Small intestine (tissue), 7 donors: ENCODE results near the gene CIAO1. TPM values are rescaled to one million over a fixed set of nuclear protein-coding genes. Genes with fewer than 3 reads are reported as not detected.
"Not testable (repeated sequence)": the region's sequence is repeated elsewhere in the genome, so short reads cannot be mapped to it uniquely, and the experiment has no call there.

Experiments used
- DNase-seq, 2 donors: peaks; one replicate each; pipeline versions ENCODE4 v3.0.0 to v3.0.0-alpha.2; 2013
- FAIRE-seq: peaks from 2 replicates; lab custom pipeline; 2012; peaks lifted over from hg19 to GRCh38; lab: Jason Lieb, UNC
- H3K27ac ChIP-seq, 3 donors: one replicate each; pipeline ENCODE4 v1.5.1; 2013; ENCODE audit warnings: low read length in 2 of 3, mild to moderate bottlenecking in 2 of 3, control low read depth in 1 of 3, inconsistent platforms in 1 of 3, low read depth in 1 of 3, moderate library complexity in 1 of 3
- H3K27me3 ChIP-seq, 3 donors: one replicate each; pipeline ENCODE4 v1.6.1; 2013; ENCODE audit warnings: low read length in 3 of 3, inconsistent platforms in 1 of 3; ENCODE audit not compliant: control insufficient read depth in 3 of 3, insufficient read depth in 3 of 3
- H3K36me3 ChIP-seq, 3 donors: one replicate each; pipeline ENCODE4 v1.6.1; 2013; ENCODE audit warnings: low read length in 3 of 3, inconsistent platforms in 1 of 3, low read depth in 1 of 3, mild to moderate bottlenecking in 1 of 3, moderate library complexity in 1 of 3; ENCODE audit not compliant: control insufficient read depth in 3 of 3, insufficient read depth in 2 of 3
- H3K4me1 ChIP-seq, 3 donors: one replicate each; pipeline ENCODE4 v1.6.1; 2013; ENCODE audit warnings: low read length in 2 of 3, inconsistent platforms in 1 of 3, low read depth in 1 of 3, mild to moderate bottlenecking in 1 of 3, moderate library complexity in 1 of 3; ENCODE audit not compliant: control insufficient read depth in 3 of 3, insufficient read depth in 2 of 3
- H3K4me3 ChIP-seq, 3 donors: one replicate each; pipeline ENCODE4 v1.5.1; 2013; ENCODE audit warnings: low read length in 3 of 3, control low read depth in 1 of 3, inconsistent platforms in 1 of 3, low read depth in 1 of 3, mild to moderate bottlenecking in 1 of 3, moderate library complexity in 1 of 3
- H3K9me3 ChIP-seq, 2 donors: one replicate each; pipeline ENCODE4 v1.6.1; 2013; ENCODE audit warnings: low read depth in 1 of 2, low read length in 1 of 2; ENCODE audit not compliant: control insufficient read depth in 2 of 2, insufficient read depth in 1 of 2
- whole genome bisulfite sequencing, 3 donors: extraction: QIAGEN DNeasy Blood & Tissue Kit; methylation state at CpG; one replicate each; pipeline ENCODE4 v1.1.7; 2013; 5-methylcytosine and 5-hydroxymethylcytosine counted together
- polyA plus RNA-seq, 4 donors: library from polyadenylated mRNA; stranded (reverse) in 3 of 4; unstranded in 1 of 4; fragments of 200-250 nt in 3 of 4; fragments of 120-200 nt in 1 of 4; gene quantifications; one replicate each; pipeline versions ENCODE4 v1.2.1 to v1.2.3, GENCODE V29; 2013
- donor health status: healthy with polysubstance abuse.
- donor health status: control.
- donor health status: control.
- donor health status: Bipolar disorder and iron deficiency.
- donor health status: healthy.

Gene CIAO1
- polyA plus RNA-seq, 4 donors: 50.3 to 73.2 (median 56.6) TPM

- Histone ChIP-seq H3K36me3 (peaks cover 12 to 69% (median 35%) of the 10 kb centered on the region in 3 donors), H3K27ac (peak overlapping the region in 2 of 3 donors; percentile 16 to 60), H3K27me3 (no peaks in the 10 kb centered on the region), H3K9me3 (no peaks in the 10 kb centered on the region), H3K4me1 (peaks cover 0 to 15% (median 2%) of the 10 kb centered on the region in 3 donors), H3K4me3 (no peak overlapping the region)
- WGBS, 3 donors: 75 to 87% (median 78%) methylated on average over 8 of the region's 8 CpGs
- no peak for DNase-seq
- no peak for FAIRE-seq
Observed at GRCh38 chr2:96252526-96252925, 13.5 kb upstream of the CIAO1 start.

DNA sequence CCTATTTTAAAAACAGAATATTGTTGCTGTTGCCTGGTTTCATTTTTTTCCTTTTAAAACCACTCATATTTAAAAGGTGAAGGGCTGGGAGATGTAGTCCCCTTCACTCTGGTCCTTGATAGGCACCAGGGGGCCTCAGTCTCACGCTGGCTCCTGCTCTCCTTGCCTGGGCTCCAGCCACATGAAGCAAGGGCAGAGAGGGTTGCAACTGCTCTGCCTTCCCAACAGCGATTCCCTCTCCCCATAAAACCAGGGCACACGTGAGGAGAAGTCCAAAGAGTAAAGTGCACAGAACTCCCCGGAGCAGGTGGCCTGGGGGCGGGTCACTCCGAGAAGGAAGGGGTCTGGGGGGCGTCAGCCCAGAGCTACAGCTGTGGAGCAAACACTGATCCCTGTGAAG is 13.0 kb upstream of the CIAO1 start:
- H3K9me3 ChIP-seq: no peaks in the 10 kb centered on the region
- H3K27me3 ChIP-seq: no peaks in the 10 kb centered on the region
- WGBS, 3 donors: 17 to 69% (median 27%) methylated on average over 7 of the region's 7 CpGs
- peak overlapping the region; percentile 31 to 60 (median 39) for H3K27ac ChIP-seq
- FAIRE-seq (no peak), DNase-seq (peak; percentile 76 to 80)
- peaks cover 12 to 71% (median 35%) of the 10 kb centered on the region in 3 donors for H3K36me3 ChIP-seq
- H3K4me1 ChIP-seq: peaks cover 0 to 15% (median 2%) of the 10 kb centered on the region in 3 donors
- no peak overlapping the region for H3K4me3 ChIP-seq

GRCh38 chr2:96254571-96254970 is 11.5 kb upstream of the CIAO1 start:
- Histone ChIP-seq H3K36me3 (peaks cover 14 to 80% (median 35%) of the 10 kb centered on the region in 3 donors), H3K4me1 (peaks cover 0 to 26% (median 4%) of the 10 kb centered on the region in 3 donors), H3K9me3 (no peaks in the 10 kb centered on the region), H3K27me3 (no peaks in the 10 kb centered on the region), H3K27ac (peak overlapping the region in 1 of 3 donors; percentile 56), H3K4me3 (no peak overlapping the region)
- FAIRE-seq (no peak), DNase-seq (no peak)
- 76 to 89% (median 79%) methylated on average over 11 of the region's 11 CpGs for WGBS, 3 donors

- Histone ChIP-seq H3K27me3 (no peaks in the 10 kb centered on the region), H3K27ac (peak overlapping the region in 1 of 3 donors; percentile 4), H3K4me1 (peaks cover 11 to 47% (median 13%) of the 10 kb centered on the region in 3 donors), H3K36me3 (peaks cover 14 to 80% (median 32%) of the 10 kb centered on the region in 3 donors), H3K4me3 (no peak overlapping the region), H3K9me3 (no peaks in the 10 kb centered on the region)
- DNase-seq (no peak), FAIRE-seq (no peak)
- 73 to 88% (median 79%) methylated on average over 6 of the region's 6 CpGs for WGBS, 3 donors
Observed at GRCh38 chr2:96256611-96257113, 9.4 kb upstream of the CIAO1 start.

- Histone ChIP-seq H3K27ac (peak overlapping the region in 1 of 3 donors; percentile 58), H3K4me1 (peaks cover 11 to 45% (median 13%) of the 10 kb centered on the region in 3 donors), H3K36me3 (peaks cover 14 to 72% (median 22%) of the 10 kb centered on the region in 3 donors)
- DNase-seq, H3K27me3 ChIP-seq, H3K4me3 ChIP-seq, FAIRE-seq, H3K9me3 ChIP-seq: not testable (repeated sequence)
- 81 to 98% (median 95%) methylated on average over 3 of the region's 3 CpGs for WGBS, 3 donors
Observed at GRCh38 chr2:96257744-96258143, 8.3 kb upstream of the CIAO1 start.

DNA sequence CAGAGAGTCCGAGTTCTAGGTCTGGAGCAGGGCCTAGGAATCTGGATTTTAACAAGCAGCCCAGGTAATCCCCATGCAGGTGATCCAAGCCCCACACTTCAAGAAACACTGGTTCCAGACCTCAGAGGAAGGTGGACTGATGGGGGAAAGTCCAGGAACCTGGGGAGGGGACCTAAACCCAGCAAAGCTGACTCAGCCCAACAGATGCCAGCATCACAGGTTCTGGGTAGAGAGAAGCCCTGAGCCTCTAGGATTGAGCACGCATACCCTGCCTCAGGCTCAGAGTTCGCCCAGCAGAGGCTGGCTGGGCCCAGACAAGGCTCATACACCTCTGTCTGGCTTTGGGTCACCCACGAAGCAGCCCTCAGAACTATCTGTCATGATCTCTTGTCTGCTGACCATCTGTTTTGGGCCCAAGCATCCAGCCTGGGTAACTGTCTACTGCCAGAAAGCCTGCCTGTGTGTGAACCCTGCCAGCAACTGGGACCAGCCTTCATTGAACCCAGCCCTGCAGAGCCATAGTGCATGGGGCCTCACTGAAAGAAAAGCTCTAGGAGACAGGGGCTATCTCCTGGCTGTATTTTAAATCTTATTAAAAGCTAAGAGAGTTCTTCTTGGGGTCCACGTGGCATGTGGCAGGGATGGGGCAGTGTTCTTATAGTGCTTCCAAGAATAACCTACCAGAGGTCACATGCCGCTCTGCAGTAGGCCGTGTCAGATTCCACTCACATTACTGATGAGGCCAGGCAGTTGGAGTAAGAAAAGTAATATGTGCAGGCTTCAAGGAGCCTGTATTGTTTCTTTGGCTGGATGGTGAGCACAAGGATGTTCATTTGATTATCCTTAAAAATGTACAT is 7.6 kb upstream of the CIAO1 start:
- Histone ChIP-seq H3K27ac (peak overlapping the region in 1 of 3 donors; percentile 58), H3K27me3 (no peaks in the 10 kb centered on the region), H3K4me3 (no peak overlapping the region), H3K9me3 (no peaks in the 10 kb centered on the region), H3K36me3 (peaks cover 9 to 70% (median 16%) of the 10 kb centered on the region in 3 donors), H3K4me1 (peaks cover 9 to 41% (median 13%) of the 10 kb centered on the region in 3 donors)
- no peak for FAIRE-seq
- DNase-seq: no peak
- 82 to 88% (median 88%) methylated on average over 7 of the region's 7 CpGs for WGBS, 3 donors

DNA sequence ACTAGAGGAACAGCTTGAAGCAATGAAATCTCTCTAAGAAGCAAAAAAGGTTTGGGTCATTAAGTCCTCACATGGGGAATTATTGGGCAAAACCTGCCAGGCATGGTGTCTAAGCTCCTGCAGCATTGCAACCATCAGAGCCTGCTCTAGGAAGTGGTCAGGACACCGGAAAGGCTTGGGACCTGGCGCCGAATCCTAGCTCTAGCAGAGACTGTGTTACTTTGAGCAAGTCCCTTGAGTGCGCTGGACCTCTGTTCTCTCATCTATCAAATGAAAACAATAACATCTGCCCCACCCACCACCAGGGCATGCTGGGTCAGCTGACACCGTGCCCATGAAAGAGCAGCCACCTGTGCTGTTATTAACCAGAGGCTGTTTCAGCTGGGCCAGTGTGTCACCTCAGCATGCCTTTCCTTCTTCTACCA is 6.5 kb upstream of the CIAO1 start:
- peak overlapping the region; percentile 85 to 90 (median 86) for H3K27ac ChIP-seq
- WGBS, 3 donors: 19 to 54% (median 25%) methylated on average over 5 of the region's 5 CpGs
- no peaks in the 10 kb centered on the region for H3K9me3 ChIP-seq
- peak; percentile 63 to 91 for DNase-seq
- H3K36me3 ChIP-seq: peaks cover 2 to 61% (median 8%) of the 10 kb centered on the region in 3 donors
- no peaks in the 10 kb centered on the region for H3K27me3 ChIP-seq
- no peak overlapping the region for H3K4me3 ChIP-seq
- H3K4me1 ChIP-seq: peaks cover 17 to 48% (median 20%) of the 10 kb centered on the region in 3 donors
- no peak for FAIRE-seq
